Kidney tubule cell (primary cell): Measurements from ENCODE around the gene STK39.
"Not testable (repeated sequence)": the region's sequence is repeated elsewhere in the genome, so short reads cannot be mapped to it uniquely, and the experiment has no call there.

Experiments used
- DNase-seq: peaks from one replicate; pipeline ENCODE4 v3.0.0-alpha.2; 2018; ENCODE audit warnings: low spot score

STK39 gene

DNA sequence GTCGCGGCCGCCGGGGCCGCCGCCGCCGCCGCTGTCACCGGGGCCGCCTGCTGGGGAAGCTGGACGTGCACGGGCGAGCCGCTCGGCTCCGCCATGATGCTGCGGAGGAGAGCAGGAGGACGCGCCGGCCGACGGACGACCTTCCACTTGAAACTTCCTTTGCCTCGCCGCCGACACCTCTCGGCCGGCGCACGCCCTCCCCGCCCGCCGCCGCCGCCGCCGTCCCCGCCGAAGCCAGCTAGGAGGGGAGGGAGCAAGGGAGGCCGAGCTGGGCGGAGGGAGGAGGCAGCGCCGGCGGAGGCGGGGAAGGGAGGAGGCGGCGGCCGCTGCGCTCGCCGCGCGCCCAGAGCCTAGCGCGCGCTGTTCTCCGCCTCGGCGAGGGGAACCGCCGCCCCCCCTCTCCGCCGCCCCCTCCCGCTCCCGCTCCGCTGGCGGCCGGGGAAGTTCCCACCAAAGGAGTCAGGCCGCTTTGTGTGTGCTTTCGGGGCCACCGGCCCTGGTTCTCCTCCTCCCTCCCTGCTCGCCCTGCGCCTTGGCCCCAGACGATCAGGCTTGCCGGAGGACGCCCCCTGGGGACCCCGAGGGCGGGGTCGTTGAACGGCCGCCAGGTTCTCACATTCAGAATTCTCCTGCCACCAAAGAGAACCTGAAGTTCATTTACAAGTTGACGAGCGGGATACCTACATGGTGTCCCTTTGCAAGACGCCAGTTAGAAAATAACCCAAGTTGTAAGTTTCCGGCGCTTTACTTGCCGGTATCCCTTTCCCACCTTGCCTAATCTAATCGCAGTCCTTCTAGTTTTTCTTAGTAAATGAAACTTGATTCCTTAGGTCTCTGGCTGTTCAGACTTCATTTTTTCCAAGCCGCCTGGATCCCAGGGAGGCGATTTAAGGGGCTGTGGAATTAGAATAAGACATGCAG lies at the start of gene STK39:
Gene STK39 (minus strand): TSS at position 255 of the 921 bp plus-strand sequence. CDS start 160 bp downstream, at position 95.
- DNase-seq, result peak; percentile 87

- no peak for DNase-seq
Measured at GRCh38 chr2:168295051-168295450, 47.7 kb upstream of the STK39 start.

DNA sequence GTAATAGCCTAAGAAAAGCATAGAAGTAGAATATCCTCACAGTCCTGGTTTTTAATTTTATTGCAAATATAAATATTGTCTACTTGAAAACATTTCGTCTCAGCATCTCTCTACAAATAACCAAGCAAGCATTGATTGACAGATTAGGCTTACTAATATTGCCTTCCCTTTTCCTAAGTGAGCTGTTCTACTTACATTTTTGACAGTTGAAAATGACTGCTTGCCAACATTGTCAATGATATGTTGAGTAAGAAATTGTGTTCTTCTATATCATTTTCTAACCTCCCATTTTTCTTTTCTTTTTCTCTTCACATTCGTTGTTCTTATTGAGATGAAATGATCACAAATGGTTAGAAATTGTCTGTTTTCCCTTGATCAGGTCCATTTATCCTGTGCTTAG lies 47.0 kb upstream of the STK39 start:
- no peak for DNase-seq

- DNase-seq, result no peak
Measured at GRCh38 chr2:168293766-168294165, 46.4 kb upstream of the STK39 start.

GRCh38 chr2:168290391-168290790 lies 43.0 kb upstream of the STK39 start:
- DNase-seq, result no peak

- DNase-seq, result no peak
Measured at GRCh38 chr2:168289880-168290279, 42.5 kb upstream of the STK39 start.

DNA sequence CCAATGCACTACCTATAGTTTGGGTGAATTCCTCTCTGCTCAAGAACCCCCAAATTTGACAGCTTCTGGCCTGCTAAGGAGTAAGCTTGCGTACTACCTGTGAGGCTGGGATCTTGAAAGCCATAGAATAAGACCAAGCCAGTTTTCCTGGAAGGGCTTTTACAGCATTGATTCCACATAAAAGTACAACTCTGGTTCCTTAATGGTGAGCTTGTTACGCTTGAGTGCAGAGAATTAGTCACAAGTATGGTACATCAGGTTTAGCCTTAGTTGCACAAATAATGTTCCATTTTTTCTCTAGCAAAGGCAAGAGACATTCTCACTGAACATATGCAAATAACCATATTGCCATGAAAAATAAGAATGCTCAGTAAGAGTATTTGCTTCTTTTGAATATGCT lies 39.1 kb upstream of the STK39 start:
- DNase-seq, result peak; percentile 13

GRCh38 chr2:168278424-168278888 lies 31.1 kb upstream of the STK39 start:
- peak; percentile 68 for DNase-seq

GRCh38 chr2:168277276-168277675 lies 29.9 kb upstream of the STK39 start:
- peak; percentile 58 for DNase-seq

- no peak for DNase-seq
Measured at GRCh38 chr2:168272225-168272624, 24.8 kb upstream of the STK39 start.

DNA sequence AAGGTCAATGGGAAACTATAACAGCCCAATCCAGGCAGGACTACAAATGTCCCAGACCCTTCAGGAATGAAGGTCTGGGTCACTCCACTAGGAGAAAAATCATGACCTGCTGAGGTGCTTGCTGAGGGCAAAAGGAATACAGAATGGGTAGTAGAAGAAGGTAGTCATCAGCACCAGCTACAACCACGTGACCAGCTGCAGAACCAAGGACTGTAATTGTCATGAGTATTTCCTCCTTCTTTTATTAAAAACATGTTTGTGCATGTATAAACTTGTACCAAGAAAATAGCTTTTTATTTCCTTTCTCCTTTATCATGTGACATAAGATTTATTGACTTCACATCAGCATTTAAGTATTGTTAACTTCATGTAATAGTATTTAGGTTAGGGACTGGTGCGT lies 15.5 kb upstream of the STK39 start:
- not testable (repeated sequence) for DNase-seq

GRCh38 chr2:168256448-168256847 lies 9.1 kb upstream of the STK39 start:
- no peak for DNase-seq

DNA sequence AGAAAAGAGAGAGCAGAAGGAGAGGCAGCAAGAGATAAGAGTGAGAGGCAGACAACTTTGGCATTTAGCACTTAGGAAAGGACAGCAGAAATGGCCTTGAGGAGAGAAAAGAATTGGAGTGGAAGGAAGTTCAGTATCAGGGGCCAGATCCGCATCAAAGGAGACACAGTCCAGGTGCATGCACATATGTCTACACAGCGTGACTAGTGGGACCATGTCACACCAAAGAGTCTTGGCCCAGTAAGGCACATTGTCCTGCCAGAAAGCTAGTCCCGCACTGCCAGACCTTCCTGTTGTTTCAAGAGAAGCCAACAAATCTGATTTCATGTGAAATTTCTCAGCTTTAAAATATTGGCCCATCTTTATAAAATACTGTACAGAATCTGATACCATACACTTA lies 8.5 kb upstream of the STK39 start:
- DNase-seq, result no peak

DNA sequence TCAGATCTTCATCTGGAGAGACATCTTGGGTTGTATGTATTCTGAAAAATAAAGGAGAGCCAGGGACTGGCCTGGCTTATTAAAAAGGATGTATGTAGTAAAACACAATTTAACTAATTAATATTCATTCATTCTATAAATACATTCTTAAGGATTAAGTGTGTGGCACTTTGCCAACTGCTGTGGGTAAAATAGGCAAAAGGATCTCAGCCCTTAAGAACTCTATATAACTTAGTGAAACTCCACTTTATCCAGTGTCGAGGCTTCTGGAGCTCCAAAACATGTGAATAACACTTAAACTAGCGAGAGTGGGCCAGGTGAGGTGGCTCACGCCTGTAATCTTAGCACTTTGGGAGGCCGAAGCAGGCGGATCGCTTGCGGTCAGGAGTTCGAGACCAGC lies 7.7 kb upstream of the STK39 start:
- no peak for DNase-seq

DNA sequence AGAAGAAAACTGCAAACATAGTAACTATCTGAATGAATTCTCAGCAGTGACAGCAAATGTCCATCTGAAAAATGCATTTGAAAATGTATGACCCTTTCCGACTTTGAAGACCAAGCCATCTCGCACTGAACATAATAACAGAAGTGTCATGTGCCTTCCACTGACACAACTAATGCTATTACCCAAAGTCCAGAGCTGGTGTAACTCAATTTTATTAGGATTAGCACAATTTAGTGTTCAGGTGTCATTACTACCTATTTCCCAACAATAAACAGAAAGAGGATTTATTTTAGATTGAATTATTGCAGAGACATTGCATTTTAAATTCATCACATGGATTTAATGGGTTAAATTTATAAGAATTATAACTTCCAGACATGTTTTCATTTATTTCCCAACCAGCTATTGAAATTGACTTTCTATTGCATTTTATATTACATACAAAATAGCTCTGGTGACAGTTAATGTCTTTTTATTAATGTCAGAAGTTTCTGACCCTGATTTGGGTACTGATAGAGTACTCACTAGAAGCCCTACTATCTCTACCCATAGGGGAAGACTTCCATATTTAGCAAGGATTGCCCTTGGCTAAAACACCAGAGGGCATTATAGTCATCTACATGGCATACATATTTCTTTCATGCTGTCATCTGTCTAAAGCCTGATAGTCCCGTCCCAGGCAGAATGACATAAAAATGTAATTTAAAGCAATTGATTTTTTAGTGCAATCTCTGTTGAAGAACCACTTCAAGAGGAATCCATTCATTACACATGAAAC lies 7.0 kb upstream of the STK39 start:
- DNase-seq, result peak; percentile 46

DNA sequence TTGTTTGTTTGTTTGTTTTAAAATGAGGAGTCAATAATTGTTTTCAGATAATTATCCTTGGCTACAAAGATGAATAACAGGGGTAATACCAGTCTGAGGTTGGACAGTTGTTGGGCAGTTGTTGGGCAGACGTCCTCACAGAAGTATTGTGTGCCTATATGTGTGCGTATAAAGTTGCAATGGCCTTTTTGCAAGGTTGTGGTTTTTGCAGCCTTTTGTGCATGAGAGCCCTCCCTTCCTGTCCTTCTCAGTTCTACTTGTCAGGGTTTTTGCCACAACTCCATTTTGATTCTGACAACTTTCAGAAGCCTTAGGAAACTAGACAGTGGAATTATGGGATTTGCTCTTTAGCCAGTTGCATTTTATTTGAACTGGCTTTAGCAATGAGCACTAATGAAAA lies 6.0 kb upstream of the STK39 start:
- no peak for DNase-seq

GRCh38 chr2:168252976-168253375 lies 5.6 kb upstream of the STK39 start:
- no peak for DNase-seq

- DNase-seq, result peak; percentile 76
Measured at GRCh38 chr2:168246483-168247340, 683 bp downstream of the STK39 start.

GRCh38 chr2:168246072-168246482 lies 1.3 kb downstream of the STK39 start:
- no peak for DNase-seq

DNA sequence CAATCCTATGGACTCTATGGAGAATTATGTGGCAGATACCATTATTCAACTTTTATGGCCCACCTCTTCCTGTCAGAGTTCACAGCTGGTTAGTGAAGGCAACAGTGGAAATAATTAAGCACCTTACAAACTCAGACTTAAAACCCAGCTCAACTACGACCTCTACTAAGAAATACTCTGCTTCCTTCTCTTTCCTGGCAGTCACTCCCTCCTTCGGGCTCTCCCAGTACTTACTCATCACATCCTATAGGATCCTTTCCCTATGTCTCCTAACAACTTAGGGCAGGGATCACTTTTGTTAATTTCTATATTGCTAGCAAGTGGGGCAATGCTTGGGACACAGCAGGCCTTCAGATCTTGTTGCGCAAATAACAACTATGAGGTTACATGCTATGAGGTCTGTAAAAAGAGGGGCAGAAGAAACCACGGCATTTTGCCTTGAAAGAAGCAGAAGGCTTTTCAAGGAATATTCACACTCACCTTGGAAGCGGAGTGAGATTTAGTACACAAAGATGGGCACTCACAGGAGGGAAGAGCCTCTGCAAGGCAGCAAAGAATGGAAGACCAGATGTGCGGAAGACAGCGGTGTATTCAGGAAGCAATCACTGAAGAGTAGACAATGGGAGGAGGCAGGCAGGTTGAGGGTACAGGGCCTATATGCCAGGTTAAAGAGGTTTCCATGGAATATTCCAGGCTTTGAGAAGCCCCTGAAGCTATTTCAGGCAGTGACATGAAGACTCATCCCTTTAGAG lies 2.1 kb downstream of the STK39 start:
- no peak for DNase-seq

GRCh38 chr2:168244318-168244717 lies 3.1 kb downstream of the STK39 start:
- DNase-seq, result peak; percentile 54
